Measurements from ENCODE around the gene LYAR. TPM values are rescaled to one million over a fixed set of nuclear protein-coding genes. Genes with fewer than 3 reads are reported as not detected.

The LYAR gene
- total and polyA plus RNA-seq, 2 of the 4 experiments (the other 2 are of a cell fraction), result 5.4 to 8.2 TPM

GRCh38 chr4:4320951-4321714 is 31.2 kb upstream of the LYAR start:
- 93% methylated on average over 5 of the region's 26 CpGs; no CpG with 5 or more reads in 1 of the 2 experiments for WGBS, 2 experiments (ENCODE audit: extremely low coverage in 2 of 2, insufficient read length in 1 of 2)
- no peak overlapping the region for H2BK120ac ChIP-seq (ENCODE audit: low read depth, low read length)
- no peak overlapping the region for H3K27ac ChIP-seq (ENCODE audit: insufficient read depth, low read length)
- no peak overlapping the region for H4K8ac ChIP-seq (ENCODE audit: low read depth in 2 of 2, low read length in 2 of 2)
- no peak for TF ChIP-seq SMC3 (IDR thresholded peaks at IDR 0.05; ENCODE audit: low read depth, low read length)
- TF ChIP-seq CEBPB (IDR thresholded peaks at IDR 0.05; ENCODE audit: low read depth, low read length), result no peak
- TF ChIP-seq MAFK (IDR thresholded peaks at IDR 0.05; ENCODE audit: low read depth, low read length), result no peak
- TF ChIP-seq MAZ (IDR thresholded peaks at IDR 0.05; ENCODE audit: borderline replicate concordance, low read depth, low read length), result no peak
- TF ChIP-seq RCOR1 (IDR thresholded peaks at IDR 0.05; ENCODE audit: insufficient replicate concordance, low read length), result no peak
- TF ChIP-seq FOS (IDR thresholded peaks at IDR 0.05; ENCODE audit: low read depth, low read length), result no peak
- TF ChIP-seq, protein P1, sequence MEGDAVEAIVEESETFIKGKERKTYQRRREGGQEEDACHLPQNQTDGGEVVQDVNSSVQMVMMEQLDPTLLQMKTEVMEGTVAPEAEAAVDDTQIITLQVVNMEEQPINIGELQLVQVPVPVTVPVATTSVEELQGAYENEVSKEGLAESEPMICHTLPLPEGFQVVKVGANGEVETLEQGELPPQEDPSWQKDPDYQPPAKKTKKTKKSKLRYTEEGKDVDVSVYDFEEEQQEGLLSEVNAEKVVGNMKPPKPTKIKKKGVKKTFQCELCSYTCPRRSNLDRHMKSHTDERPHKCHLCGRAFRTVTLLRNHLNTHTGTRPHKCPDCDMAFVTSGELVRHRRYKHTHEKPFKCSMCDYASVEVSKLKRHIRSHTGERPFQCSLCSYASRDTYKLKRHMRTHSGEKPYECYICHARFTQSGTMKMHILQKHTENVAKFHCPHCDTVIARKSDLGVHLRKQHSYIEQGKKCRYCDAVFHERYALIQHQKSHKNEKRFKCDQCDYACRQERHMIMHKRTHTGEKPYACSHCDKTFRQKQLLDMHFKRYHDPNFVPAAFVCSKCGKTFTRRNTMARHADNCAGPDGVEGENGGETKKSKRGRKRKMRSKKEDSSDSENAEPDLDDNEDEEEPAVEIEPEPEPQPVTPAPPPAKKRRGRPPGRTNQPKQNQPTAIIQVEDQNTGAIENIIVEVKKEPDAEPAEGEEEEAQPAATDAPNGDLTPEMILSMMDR (conservative IDR thresholded peaks at IDR 0.05; ENCODE audit: low read depth, low read length), result no peak
- TF ChIP-seq MXI1 (IDR thresholded peaks at IDR 0.05; ENCODE audit: borderline replicate concordance, low read depth, low read length), result no peak
- no peak for TF ChIP-seq CHD1 (IDR thresholded peaks at IDR 0.05; ENCODE audit: low read depth, low read length)
- TF ChIP-seq POLR2A (IDR thresholded peaks at IDR 0.05; ENCODE audit: low read depth, low read length), result no peak
- TF ChIP-seq RAD21 (IDR thresholded peaks at IDR 0.05; ENCODE audit: low read length), result no peak
- no peak for TF ChIP-seq RFX5 (IDR thresholded peaks at IDR 0.05; ENCODE audit: low read depth, low read length)
- TF ChIP-seq BHLHE40 (IDR thresholded peaks at IDR 0.05; ENCODE audit: low read depth, low read length), result no peak
- no peak for TF ChIP-seq NFE2L2 (IDR thresholded peaks at IDR 0.05; ENCODE audit: low read depth, low read length)
- TF ChIP-seq, protein P2, sequence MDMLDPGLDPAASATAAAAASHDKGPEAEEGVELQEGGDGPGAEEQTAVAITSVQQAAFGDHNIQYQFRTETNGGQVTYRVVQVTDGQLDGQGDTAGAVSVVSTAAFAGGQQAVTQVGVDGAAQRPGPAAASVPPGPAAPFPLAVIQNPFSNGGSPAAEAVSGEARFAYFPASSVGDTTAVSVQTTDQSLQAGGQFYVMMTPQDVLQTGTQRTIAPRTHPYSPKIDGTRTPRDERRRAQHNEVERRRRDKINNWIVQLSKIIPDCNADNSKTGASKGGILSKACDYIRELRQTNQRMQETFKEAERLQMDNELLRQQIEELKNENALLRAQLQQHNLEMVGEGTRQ (IDR thresholded peaks at IDR 0.05; ENCODE audit: low read depth, low read length), result no peak
- no peak for TF ChIP-seq ELK1 (IDR thresholded peaks at IDR 0.05; ENCODE audit: borderline replicate concordance, low read depth, low read length)
- DNase-seq (no peak), ATAC-seq (ENCODE audit: low read depth) (no peak)
- H3K14ac ChIP-seq (replicated peaks; ENCODE audit: low read depth, low read length), result no peak overlapping the region
- ChIA-PET CTCF (no interaction called here), POLR2A (ENCODE audit: unreplicated experiment) (no interaction called here)
- no peak overlapping the region for H2AFZ ChIP-seq (replicated peaks; ENCODE audit: low read length, poor library complexity)
- H2BK20ac ChIP-seq (ENCODE audit: low read depth, low read length), result no peak overlapping the region
- H3K4me1 ChIP-seq (ENCODE audit: control insufficient read depth, insufficient read depth, low read length), result peaks cover 5% of the 10 kb centered on the region; the same call in 1 of the 2 replicates
- no peak overlapping the region for H3K4me2 ChIP-seq (ENCODE audit: low read depth, low read length)
- no peak overlapping the region for H4K5ac ChIP-seq (ENCODE audit: low read depth, low read length)
- BruUV-seq (replicated peaks), result no TSS peak
- dilution Hi-C loops (cut with HindIII; ENCODE audit: low sequenced_read_pairs, unreplicated experiment) (no loop called here), intact Hi-C loops (cut with micrococcal nuclease) (no loop called here), in situ Hi-C loops (cut with MboI; ENCODE audit: low sequenced_read_pairs) (no loop called here)
- no peak overlapping the region for H3K23ac ChIP-seq (ENCODE audit: low read depth, low read length)
- H3K36me3 ChIP-seq (ENCODE audit: control insufficient read depth, insufficient read depth, low read length), result peaks cover 30% of the 10 kb centered on the region
- H2BK15ac ChIP-seq (ENCODE audit: low read depth, low read length), result no peak overlapping the region
- no peak overlapping the region for H3K4me3 ChIP-seq (ENCODE audit: insufficient read depth, low read depth, low read length)
- H3K9me1 ChIP-seq (ENCODE audit: insufficient read depth, low read length), result peaks cover 14% of the 10 kb centered on the region; the same call in 1 of the 2 replicates
- H3K4ac ChIP-seq (ENCODE audit: low read depth, low read length), result no peak overlapping the region
- no peak overlapping the region for H3K18ac ChIP-seq (ENCODE audit: low read depth, low read length)
- no peak overlapping the region for H2AK5ac ChIP-seq (ENCODE audit: low read depth, low read length)
- no peaks in the 10 kb centered on the region for H3K9me3 ChIP-seq (ENCODE audit: control insufficient read depth, insufficient read depth, low read length)
- H3K56ac ChIP-seq (ENCODE audit: extremely low read depth, insufficient read depth, low read length), result no peak overlapping the region
- H3K79me1 ChIP-seq (ENCODE audit: low read depth in 1 of 2, low read length in 2 of 2), result no peaks in the 10 kb centered on the region
- no peak overlapping the region for H2BK5ac ChIP-seq (ENCODE audit: low read depth, low read length, poor library complexity, severe bottlenecking)
- no peak overlapping the region for H4K91ac ChIP-seq (ENCODE audit: insufficient read depth, low read depth, low read length)
- H3K9ac ChIP-seq (ENCODE audit: low read depth, low read length), result no peak overlapping the region
- no peak overlapping the region for H2AK9ac ChIP-seq (replicated peaks; ENCODE audit: low read depth, low read length, poor library complexity)
- no peaks in the 10 kb centered on the region for H4K20me1 ChIP-seq (ENCODE audit: insufficient read depth, low read length)
- no peaks in the 10 kb centered on the region for H3K27me3 ChIP-seq (ENCODE audit: control insufficient read depth, insufficient read depth, low read length)
